GM19240 (cell line): Measurements from ENCODE around the gene TMEM191B.
"Not testable (repeated sequence)": the region's sequence is repeated elsewhere in the genome, so short reads cannot be mapped to it uniquely, and the experiment has no call there.

Experiments
- DNase-seq: peaks from one replicate; pipeline ENCODE4 v3.0.0; 2011; ENCODE audit warnings: low spot score; ENCODE audit not compliant: insufficient read length

Gene TMEM191B

GRCh38 chr22:18527752-18528596 lies at the start of gene TMEM191B:
TSS of gene TMEM191B (plus strand) at chr22:18527802. CDS start at chr22:18527981, 179 bp downstream.
- not testable (repeated sequence) for DNase-seq

GRCh38 chr22:18496227-18496626 lies 31.4 kb upstream of the TMEM191B start:
- not testable (repeated sequence) for DNase-seq

DNA sequence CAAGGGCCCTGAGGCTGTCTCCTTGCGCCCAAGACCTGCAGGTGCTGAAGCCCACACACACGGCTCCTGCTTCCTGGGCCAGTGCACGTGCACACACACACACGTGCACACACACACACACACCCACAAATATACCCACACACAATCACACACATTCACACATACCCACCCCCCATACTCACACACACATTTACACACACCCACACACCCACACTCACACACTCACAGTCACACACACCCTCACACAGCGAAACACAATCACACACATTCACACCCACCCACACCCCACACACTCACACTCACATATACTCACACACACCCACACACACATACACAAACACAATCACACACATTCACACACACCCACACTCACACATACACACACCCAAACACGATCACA lies 16.3 kb upstream of the TMEM191B start:
- not testable (repeated sequence) for DNase-seq

- not testable (repeated sequence) for DNase-seq
These were observed 15.2 kb upstream of the TMEM191B start for GRCh38 chr22:18512378-18512777.

GRCh38 chr22:18513454-18513853 lies 14.1 kb upstream of the TMEM191B start:
- not testable (repeated sequence) for DNase-seq

- DNase-seq: not testable (repeated sequence)
These were observed 9.5 kb upstream of the TMEM191B start, which contains the start of gene GGTLC3 for GRCh38 chr22:18518061-18518460. TSS of gene GGTLC3 (minus strand) at chr22:18518161. CDS start at chr22:18517897, 264 bp downstream.

- not testable (repeated sequence) for DNase-seq
These were observed 4.8 kb upstream of the TMEM191B start for GRCh38 chr22:18522762-18523161.

DNA sequence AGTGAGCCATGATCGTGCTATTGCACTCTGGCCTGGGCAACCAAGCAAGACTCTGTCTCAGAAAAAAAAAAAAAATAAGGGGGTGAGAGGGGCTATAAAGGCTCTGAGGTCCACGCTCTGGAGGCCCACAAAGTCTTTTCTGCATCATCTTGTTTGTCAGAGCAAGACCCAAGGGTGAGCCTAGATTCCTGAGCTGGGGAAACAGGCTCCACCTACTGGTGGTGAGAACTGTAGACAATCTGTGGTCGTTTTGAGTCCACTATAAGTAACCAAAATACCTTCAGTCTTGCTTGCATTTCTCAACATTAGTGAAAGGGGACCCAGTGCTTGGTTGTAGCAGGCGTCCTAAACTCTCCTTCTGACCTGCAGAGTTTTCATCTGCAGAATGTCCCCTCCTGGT lies 4.3 kb upstream of the TMEM191B start:
- DNase-seq: not testable (repeated sequence)

DNA sequence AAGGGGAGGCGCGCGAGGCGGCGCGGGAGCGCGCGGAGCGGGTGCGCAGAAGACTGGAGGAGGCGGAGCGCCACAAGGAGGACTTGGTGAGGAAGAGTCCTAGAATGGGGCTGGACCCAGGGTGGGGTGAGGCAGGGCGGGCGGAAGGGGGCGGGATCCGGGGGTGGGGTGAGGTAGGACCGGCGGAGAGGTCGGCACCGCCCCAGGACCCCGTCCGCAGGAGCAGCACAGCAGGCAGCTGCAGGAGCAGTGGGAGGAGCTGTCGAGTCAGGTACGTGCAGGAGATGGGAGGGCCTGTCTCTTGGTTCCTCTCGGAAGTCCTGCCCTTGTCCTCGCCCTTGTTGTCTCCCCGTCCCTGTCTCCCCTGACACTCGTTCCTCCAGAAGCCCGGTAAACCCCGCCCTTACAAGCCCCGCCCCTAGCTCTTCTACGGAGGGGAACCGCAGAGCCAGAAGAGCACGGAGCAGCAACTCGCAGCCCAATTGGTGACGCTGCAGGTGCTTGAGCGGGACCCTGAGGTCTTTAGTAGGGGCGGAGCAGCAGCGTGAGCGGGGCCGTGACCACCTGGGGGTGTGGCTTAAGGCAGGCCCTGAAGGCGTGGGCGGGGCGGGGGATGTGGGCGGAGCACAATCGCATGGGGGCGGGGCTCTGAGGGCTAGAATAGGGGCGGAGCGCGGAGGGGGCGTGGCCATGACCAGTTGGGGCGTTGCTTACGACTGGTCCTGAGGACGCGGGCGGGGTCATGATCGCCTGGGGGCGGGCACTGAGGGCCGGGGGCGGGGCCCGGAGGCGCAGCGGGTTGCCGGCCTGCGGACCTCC lies 1.2 kb downstream of the TMEM191B start:
- DNase-seq: not testable (repeated sequence)

- DNase-seq: not testable (repeated sequence)
These were observed 2.0 kb downstream of the TMEM191B start for GRCh38 chr22:18529416-18530145.

DNA sequence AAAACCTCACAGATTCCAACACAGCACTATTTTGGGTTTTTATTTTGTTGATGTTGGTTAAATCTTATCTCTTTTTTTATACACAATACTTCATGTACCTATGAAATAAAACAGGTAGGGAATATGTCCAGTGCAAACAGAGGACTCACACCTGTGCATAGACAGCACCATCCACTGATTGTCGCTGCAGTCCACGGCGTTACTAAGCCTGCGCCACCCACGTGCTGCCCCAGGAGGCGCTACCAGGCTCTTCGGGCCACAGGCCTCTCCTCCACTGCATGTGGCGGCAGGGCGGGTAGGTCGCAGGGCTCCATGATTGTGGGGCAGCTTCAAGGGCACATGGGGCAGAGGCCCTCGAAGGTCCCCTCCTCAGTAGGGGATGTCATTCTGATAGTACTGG lies 6.0 kb downstream of the TMEM191B start:
- not testable (repeated sequence) for DNase-seq

- DNase-seq: not testable (repeated sequence)
These were observed 6.7 kb downstream of the TMEM191B start for GRCh38 chr22:18534315-18534714.

DNA sequence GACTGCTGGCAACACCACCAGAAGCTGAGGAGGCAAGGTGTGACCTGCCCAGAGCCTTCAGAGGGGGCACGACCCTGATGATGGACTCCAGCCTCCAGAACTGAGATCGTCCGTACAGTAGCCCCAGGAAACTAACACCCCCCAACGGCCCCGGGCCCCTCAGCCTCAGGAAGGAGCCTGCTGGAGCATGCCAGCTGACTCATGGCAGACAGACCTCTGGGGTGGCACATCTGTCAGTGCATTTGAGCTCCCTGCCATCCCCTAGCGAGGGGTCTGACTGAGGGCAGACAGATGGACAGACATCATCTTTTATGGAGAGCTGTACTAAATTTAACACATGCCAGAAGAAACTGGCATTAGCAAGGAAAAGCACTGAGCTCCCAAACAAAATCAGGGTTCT lies 12.4 kb downstream of the TMEM191B start:
- DNase-seq: not testable (repeated sequence)

- DNase-seq: not testable (repeated sequence)
These were observed 15.8 kb downstream of the TMEM191B start for GRCh38 chr22:18543400-18543799.

DNA sequence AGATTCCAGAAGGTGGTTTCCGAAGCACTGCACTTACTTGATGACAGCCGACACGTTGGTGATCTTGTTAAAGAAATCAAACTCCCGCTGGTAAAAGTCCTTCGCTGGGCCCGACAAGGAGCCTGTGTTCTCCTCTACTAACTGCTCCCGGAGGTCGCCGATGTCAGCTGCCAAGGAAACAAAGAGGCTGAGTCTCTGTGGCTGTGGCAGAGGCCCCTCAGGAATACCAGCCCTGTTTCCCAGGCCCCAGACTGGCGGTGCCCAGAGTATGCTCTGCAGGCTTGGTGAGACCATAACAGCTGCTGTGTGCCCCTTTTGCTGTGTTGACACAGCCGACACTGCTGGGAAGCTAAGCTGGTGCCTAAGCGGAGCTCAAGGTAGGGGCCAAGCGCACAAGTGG lies 17.0 kb downstream of the TMEM191B start:
- not testable (repeated sequence) for DNase-seq

DNA sequence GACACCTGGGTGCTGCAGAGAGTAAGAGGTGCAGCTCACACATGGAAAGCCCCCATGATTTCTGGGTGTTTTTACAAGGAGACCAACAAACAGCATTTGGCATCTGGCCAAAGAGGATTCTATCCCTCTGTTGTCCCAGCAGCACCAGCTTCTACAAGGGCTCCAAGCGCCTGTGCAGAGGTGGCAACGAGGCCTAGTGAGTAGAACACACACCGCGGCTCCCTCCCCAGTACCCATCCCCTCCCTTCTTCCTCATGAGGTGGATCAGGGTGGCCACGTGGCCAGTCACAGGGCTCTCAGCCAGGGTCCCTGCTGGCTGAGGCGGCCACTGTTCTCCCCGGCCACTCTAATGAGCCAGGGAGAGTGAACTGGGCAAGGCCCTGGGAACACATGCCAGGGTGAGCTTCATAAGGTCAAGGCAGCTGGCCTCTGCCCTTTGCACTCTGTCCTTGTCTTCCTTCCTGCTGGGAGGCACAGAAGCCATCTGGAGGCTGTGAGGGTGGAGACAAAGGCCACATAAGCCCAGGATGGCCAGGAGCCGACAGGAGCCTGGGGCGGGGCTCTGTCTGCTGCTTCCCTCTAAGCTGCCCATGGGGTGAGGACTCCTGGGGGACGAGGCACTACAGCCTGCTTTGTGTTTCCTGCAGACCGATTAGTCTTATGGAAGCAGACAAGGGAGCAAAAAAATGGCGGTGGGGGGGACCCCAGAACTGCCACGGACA lies 22.0 kb downstream of the TMEM191B start:
- DNase-seq: not testable (repeated sequence)

GRCh38 chr22:18551046-18551445 lies 23.4 kb downstream of the TMEM191B start:
- not testable (repeated sequence) for DNase-seq

GRCh38 chr22:18552839-18553597 lies 25.4 kb downstream of the TMEM191B start:
- DNase-seq: not testable (repeated sequence)
